GM12878 (cell line): ENCODE data around the gene CNN2. TPM values are rescaled to one million over a fixed set of nuclear protein-coding genes. Genes with fewer than 3 reads are reported as not detected.

Source experiments
- ATAC-seq: fragments of 200-7000 bp; cut with Tn5 transposase; 3 replicates; pipeline ENCODE4 v1.9.1; 2020; ENCODE audit warnings: mild to moderate bottlenecking, moderate library complexity
- BruUV-seq: library from RNA; stranded (reverse); fragments of 400-500 nt; replicated peaks from 2 replicates; lab custom pipeline; 2021; lab: Mats Ljungman, UMichigan
- CTCF ChIA-PET: fragments of 300-600 bp; sonication (Branson Sonifier 250); formaldehyde crosslinking; extraction: SDS; loops from one replicate; lab custom pipeline; 2021; ENCODE audit warnings: inconsistent platforms; lab: Yijun Ruan, JAX
- POLR2A ChIA-PET: fragments of 350-600 bp; formaldehyde crosslinking; extraction: SDS; loops from one replicate; lab custom pipeline; 2021; ENCODE audit warnings: inconsistent platforms; lab: Charles Lee
- RAD21 ChIA-PET: fragments of 300-600 bp; sonication (Branson Sonifier 250); formaldehyde crosslinking; loops from one replicate; lab custom pipeline; 2023; ENCODE audit warnings: antibody characterized with exemption; ENCODE audit not compliant: unreplicated experiment; lab: Charles Lee
- SMC1A ChIA-PET: fragments of 300-600 bp; sonication (Branson Sonifier 250); formaldehyde crosslinking; loops from one replicate; lab custom pipeline; 2023; ENCODE audit not compliant: unreplicated experiment, uncharacterized antibody; lab: Charles Lee
- DNase-seq: peaks from one replicate; pipeline ENCODE4 v3.0.0-alpha.2; 2011; ENCODE audit warnings: low read depth, low spot score
- FAIRE-seq: peaks from 3 replicates; lab custom pipeline; 2011; peaks lifted over from hg19 to GRCh38; lab: Jason Lieb, UNC
- H2AFZ ChIP-seq: 2 replicates; pipeline ENCODE4 v1.6.0; 2011; ENCODE audit warnings: low read depth, low read length, control low read depth; ENCODE audit not compliant: control insufficient read depth
- H3K27ac ChIP-seq: 2 replicates; pipeline ENCODE4 v1.5.1; 2011; ENCODE audit warnings: control low read depth; ENCODE audit not compliant: control insufficient read depth, insufficient read depth
- H3K27me3 ChIP-seq, 2 experiments: replicated peaks in 1 of 2; 2 replicates each; pipeline versions ENCODE4 v1.6.0 to v1.6.1; 2011; ENCODE audit warnings: low read length in 1 of 2; ENCODE audit not compliant: control insufficient read depth in 2 of 2, insufficient read depth in 2 of 2
- H3K36me3 ChIP-seq, 2 experiments: 2 replicates each; pipeline ENCODE4 v1.5.1; 2011; ENCODE audit warnings: low read length in 1 of 2; ENCODE audit not compliant: control insufficient read depth in 2 of 2, insufficient read depth in 2 of 2
- H3K4me1 ChIP-seq: 2 replicates; pipeline ENCODE4 v1.6.1; 2011; ENCODE audit warnings: mild to moderate bottlenecking, low read length, moderate library complexity, mixed read lengths; ENCODE audit not compliant: control insufficient read depth, insufficient read depth
- H3K4me2 ChIP-seq: 2 replicates; pipeline ENCODE4 v1.6.0; 2011; ENCODE audit warnings: control low read depth; ENCODE audit not compliant: control insufficient read depth, insufficient read depth
- H3K4me3 ChIP-seq: fragments of 200-600 bp; sonication (generic); 2 replicates; pipeline ENCODE4 v1.5.1; 2016
- H3K79me2 ChIP-seq: 2 replicates; pipeline ENCODE4 v1.6.0; 2011; ENCODE audit warnings: low read length; ENCODE audit not compliant: control insufficient read depth, insufficient read depth
- H3K9ac ChIP-seq: 2 replicates; pipeline ENCODE4 v1.8.0; 2011; ENCODE audit warnings: low read length, control low read depth, mixed read lengths; ENCODE audit not compliant: control insufficient read depth, insufficient read depth
- H3K9me3 ChIP-seq: replicated peaks from 3 replicates; pipeline ENCODE4 v1.5.1; 2011; ENCODE audit warnings: mild to moderate bottlenecking, low read length; ENCODE audit not compliant: control insufficient read depth, insufficient read depth
- H4K20me1 ChIP-seq: 2 replicates; pipeline ENCODE4 v1.6.0; 2011; ENCODE audit not compliant: control insufficient read depth, insufficient read depth
- BCL11A ChIP-seq: IDR thresholded peaks from 2 replicates; pipeline ENCODE4 v1.6.1; 2011; ENCODE audit warnings: low read depth, low read length
- BCL3 ChIP-seq: IDR thresholded peaks from 2 replicates; pipeline ENCODE4 v1.6.1; 2011; ENCODE audit warnings: borderline replicate concordance, low read depth, mild to moderate bottlenecking, moderate library complexity, low read length; ENCODE audit not compliant: insufficient read depth, poor library complexity, severe bottlenecking
- CEBPB ChIP-seq, 2 experiments: fragments of 150-350 bp in 1 of 2; IDR thresholded peaks; 2 replicates each; pipeline ENCODE4 v1.6.1; 2012 to 2014; ENCODE audit warnings: low read depth in 2 of 2, low read length in 2 of 2, borderline replicate concordance in 1 of 2, inconsistent platforms in 1 of 2
- CHD4 ChIP-seq: fragments of 200-600 bp; sonication (generic); IDR thresholded peaks from 2 replicates; pipeline ENCODE4 v1.6.1; 2016; ENCODE audit warnings: mild to moderate bottlenecking
- CREB1 ChIP-seq: IDR thresholded peaks from 2 replicates; pipeline ENCODE4 v1.6.1; 2012; ENCODE audit warnings: low read depth, mild to moderate bottlenecking, inconsistent platforms
- DPF2 ChIP-seq: fragments of 450-650 bp; IDR thresholded peaks from 2 replicates; pipeline ENCODE4 v1.6.1; 2017; ENCODE audit warnings: mild to moderate bottlenecking
- FOS ChIP-seq: IDR thresholded peaks from 3 replicates; pipeline ENCODE4 v1.6.1; 2011; ENCODE audit warnings: borderline replicate concordance; ENCODE audit not compliant: insufficient read length; ENCODE audit errors: extremely low read depth
- MTA3 ChIP-seq: IDR thresholded peaks from 2 replicates; pipeline ENCODE4 v1.6.1; 2012; ENCODE audit warnings: low read length, inconsistent platforms, borderline replicate concordance
- NFIC ChIP-seq: IDR thresholded peaks from 2 replicates; pipeline ENCODE4 v1.6.1; 2012; ENCODE audit warnings: low read depth, mild to moderate bottlenecking, inconsistent platforms, low read length, moderate library complexity
- NR2C1 ChIP-seq: fragments of 450-650 bp; IDR thresholded peaks from 2 replicates; pipeline ENCODE4 v1.6.1; 2017; ENCODE audit warnings: antibody characterized with exemption, mild to moderate bottlenecking, moderate library complexity
- NR2C2 ChIP-seq: IDR thresholded peaks from 2 replicates; pipeline ENCODE4 v1.6.1; 2011; ENCODE audit warnings: borderline replicate concordance, low read depth; ENCODE audit not compliant: control insufficient read depth, insufficient read length
- PAX5 ChIP-seq: IDR thresholded peaks from 2 replicates; pipeline ENCODE4 v1.6.1; 2011; ENCODE audit warnings: low read depth, low read length, borderline replicate concordance
- SUPT20H ChIP-seq: IDR thresholded peaks from 2 replicates; pipeline ENCODE4 v1.6.1; 2011; ENCODE audit warnings: low read depth, mild to moderate bottlenecking, low read length, moderate library complexity, borderline replicate concordance; ENCODE audit not compliant: control insufficient read depth
- TAF1 ChIP-seq: IDR thresholded peaks from 2 replicates; pipeline ENCODE4 v1.6.1; 2011; ENCODE audit warnings: mild to moderate bottlenecking, low read depth, low read length, borderline replicate concordance
- USF1 ChIP-seq: IDR thresholded peaks from 2 replicates; pipeline ENCODE4 v1.6.1; 2011; ENCODE audit warnings: borderline replicate concordance, low read depth, mild to moderate bottlenecking, moderate library complexity, mixed read lengths, low read length; ENCODE audit not compliant: insufficient read depth; ENCODE audit errors: extremely low read length
- WRNIP1 ChIP-seq: IDR thresholded peaks from 2 replicates; pipeline ENCODE4 v1.6.1; 2011; ENCODE audit warnings: low read depth, low read length, improper control_type of control experiment, borderline replicate concordance
- ZNF24 ChIP-seq: fragments of 450-650 bp; IDR thresholded peaks from 2 replicates; pipeline ENCODE4 v1.6.1; 2017; ENCODE audit warnings: antibody characterized with exemption, mild to moderate bottlenecking
- ZSCAN29 ChIP-seq: fragments of 450-650 bp; IDR thresholded peaks from 2 replicates; pipeline ENCODE4 v1.6.1; 2017; ENCODE audit warnings: mild to moderate bottlenecking, moderate library complexity
- ZZZ3 ChIP-seq: IDR thresholded peaks from 2 replicates; pipeline ENCODE4 v1.6.1; 2011; ENCODE audit warnings: low read depth; ENCODE audit not compliant: control insufficient read depth, insufficient read length
- WGBS: methylation state at CpG from one replicate; pipeline ENCODE4 v1.1.6; 2016; ENCODE audit warnings: low lambda C conversion rate; ENCODE audit not compliant: insufficient replicate concordance, insufficient coverage; ENCODE audit errors: missing lambda C conversion rate; 5-methylcytosine and 5-hydroxymethylcytosine counted together
- in situ Hi-C: fragments of 300-500 bp; cut with MboI; formaldehyde crosslinking; loops from 9 replicates; pipeline ENCODE4 v1.14.3; 2018; ENCODE audit warnings: mixed read lengths
- intact Hi-C: fragments of 100-400 bp; cut with micrococcal nuclease; formaldehyde crosslinking; loops from one replicate; pipeline ENCODE4 v1.14.2; 2022; ENCODE audit not compliant: unreplicated experiment
- polyA plus RNA-seq, 11 experiments: library from polyadenylated mRNA; depleted of rRNA in 4 of 11; unstranded in 6 of 11; stranded (reverse) in 5 of 11; fragments of >200 nt; fragmentation: Nextera tagmentation in 4 of 11; fragmentation: Illumina TruSeq in 1 of 11; extraction: Ambion mirVana in 4 of 11; extraction: Trizol in 1 of 11; gene quantifications; 1 replicate in 1 of 11; 2 replicates in 10 of 11; pipeline versions ENCODE4 v1.2.1 to v1.2.3, GENCODE V29; 2011 to 2016; ENCODE audit warnings: inconsistent platforms in 2 of 11, missing spikeins in 2 of 11, low read depth in 1 of 11
- total RNA-seq, 4 experiments: library from RNA; depleted of rRNA in 3 of 4; stranded (reverse); fragments of >200 nt in 3 of 4; fragmentation: Illumina TruSeq in 1 of 4; extraction: Trizol in 1 of 4; gene quantifications; 2 replicates each; pipeline versions ENCODE4 v1.2.1 to v1.2.3, GENCODE V29; 2013 to 2021

CNN2 gene
- total and polyA plus RNA-seq, 10 of the 15 experiments (the other 5 are each of a cell fraction or from before 2014, with no cell fraction given), result 34.7 to 311 (median 172) TPM

GRCh38 chr19:1047696-1048147, 21.3 kb downstream of the CNN2 start:
- H3K9me3 ChIP-seq, result no peaks in the 10 kb centered on the region
- H3K27me3 ChIP-seq, result no peaks in the 10 kb centered on the region
- no peak overlapping the region for H2AFZ ChIP-seq
- no peaks in the 10 kb centered on the region for H3K79me2 ChIP-seq
- WGBS, result 86% methylated on average over 11 of the region's 20 CpGs
- no peak overlapping the region for H3K4me3 ChIP-seq
- ChIA-PET SMC1A (interaction anchor here (0.8 kb wide), 1 partner anchor 214 kb away, joined by 3 read pairs; no protein-coding TSS in a partner anchor), RAD21 (interaction anchor here (0.6 kb wide), 1 partner anchor 84 kb away, joined by 3 read pairs; no protein-coding TSS in a partner anchor), CTCF (interaction anchor here (0.6 to 1.1 kb wide), 2 partner anchors 9 to 315 kb away, joined by 3 read pairs; no protein-coding TSS in a partner anchor), POLR2A (interaction anchor here (0.7 kb wide), 1 partner anchor 38 kb away, joined by 3 read pairs; no protein-coding TSS in a partner anchor)
- intact Hi-C loops (no loop called here), in situ Hi-C loops (no loop called here)
- DNase-seq (no peak), ATAC-seq (no peak), FAIRE-seq (no peak)
- no peak overlapping the region for H3K9ac ChIP-seq
- no peak overlapping the region for H3K27ac ChIP-seq
- H4K20me1 ChIP-seq, result no peaks in the 10 kb centered on the region
- peaks cover 0 to 1% of the 10 kb centered on the region in 2 experiments; a peak in 1 of 4 replicates for H3K36me3 ChIP-seq
- no TSS peak for BruUV-seq
- H3K4me1 ChIP-seq, result no peaks in the 10 kb centered on the region
- no peak for TF ChIP-seq BCL11A
- no peak for TF ChIP-seq ZSCAN29
- TF ChIP-seq FOS, result no peak
- TF ChIP-seq MTA3, result no peak
- no peak for TF ChIP-seq USF1
- no peak for TF ChIP-seq TAF1
- no peak for TF ChIP-seq ZZZ3
- no peak for TF ChIP-seq DPF2
- no peak for TF ChIP-seq BCL3
- TF ChIP-seq PAX5, result no peak
- no peak for TF ChIP-seq CREB1
- TF ChIP-seq CHD4, result no peak
- no peak for TF ChIP-seq NFIC
- TF ChIP-seq WRNIP1, result no peak
- no peak for TF ChIP-seq NR2C2
- no peak for TF ChIP-seq SUPT20H
- TF ChIP-seq NR2C1, result no peak
- TF ChIP-seq ZNF24, result no peak
- no peak for TF ChIP-seq CEBPB (IDR thresholded peaks at IDR 0.05; ENCODE audit: borderline replicate concordance in 1 of 2, low read depth in 2 of 2, low read length in 2 of 2)
- H3K4me2 ChIP-seq, result no peak overlapping the region
